DMS114 treated with DMSO at 0.1 percent for 48 hours (cell line): ENCODE results near the gene BTBD9.

Source experiments
- DNase-seq: peaks from one replicate; lab custom pipeline; 2025; ENCODE audit not compliant: unreplicated experiment; lab: John Stamatoyannopoulos, UW

The BTBD9 gene

DNA sequence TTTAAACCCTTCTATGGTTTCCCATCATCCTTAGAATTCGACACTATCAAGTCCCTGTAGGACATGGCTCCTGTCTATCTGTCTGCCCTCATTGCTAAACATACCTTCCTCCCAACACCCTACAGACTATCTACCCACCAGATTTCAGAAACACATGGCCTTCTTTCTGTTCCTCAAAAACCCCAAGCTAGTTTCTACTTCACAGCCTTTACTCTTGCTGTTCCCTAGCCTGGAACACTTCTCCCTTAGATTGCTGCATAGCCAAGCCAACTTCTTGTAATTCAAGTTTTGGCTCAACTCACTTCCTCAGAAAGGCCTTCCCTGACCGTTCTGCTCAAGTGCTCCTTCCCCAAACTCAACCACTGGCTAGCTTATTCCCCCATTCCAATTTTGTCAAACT, 156.2 kb downstream of the BTBD9 start:
- DNase-seq, result no peak

DNA sequence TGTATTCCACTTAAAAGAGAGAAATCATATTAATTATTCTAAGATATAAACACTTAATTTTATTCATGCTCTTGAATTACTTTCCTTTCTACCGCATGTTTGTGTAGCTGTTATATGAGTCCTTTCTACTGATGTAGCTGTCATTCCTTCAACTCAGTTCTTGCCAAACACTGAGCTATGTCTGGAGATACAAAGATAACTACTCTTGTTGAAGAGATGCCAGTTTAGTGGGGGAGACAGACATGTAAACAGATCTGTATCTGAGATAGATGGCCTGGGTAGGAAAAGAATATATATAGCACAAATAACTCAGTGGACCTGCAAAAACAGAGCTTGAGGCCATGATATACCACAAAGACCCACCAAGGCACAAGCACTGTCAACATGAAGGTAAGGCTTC, 157.3 kb downstream of the BTBD9 start:
- no peak for DNase-seq

DNA sequence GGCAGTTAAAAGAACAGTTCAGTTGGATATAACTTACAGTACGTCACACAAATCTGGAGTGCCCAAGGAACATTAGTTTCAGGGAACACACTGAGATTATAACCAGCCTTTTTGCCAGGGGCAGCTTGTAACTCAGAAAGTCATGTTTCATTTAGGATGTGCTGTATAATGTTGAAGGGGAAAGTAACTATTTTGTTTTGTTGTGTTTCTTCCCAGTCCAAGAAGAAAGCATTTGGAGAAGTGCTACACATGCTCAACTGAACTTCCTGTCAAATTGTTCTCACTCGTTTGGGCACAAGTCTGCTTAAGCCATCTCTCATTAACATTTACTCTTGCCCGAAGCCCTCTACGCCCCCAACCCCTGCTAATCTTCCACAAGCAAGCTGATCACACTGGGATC, 157.9 kb downstream of the BTBD9 start:
- DNase-seq, result no peak

DNA sequence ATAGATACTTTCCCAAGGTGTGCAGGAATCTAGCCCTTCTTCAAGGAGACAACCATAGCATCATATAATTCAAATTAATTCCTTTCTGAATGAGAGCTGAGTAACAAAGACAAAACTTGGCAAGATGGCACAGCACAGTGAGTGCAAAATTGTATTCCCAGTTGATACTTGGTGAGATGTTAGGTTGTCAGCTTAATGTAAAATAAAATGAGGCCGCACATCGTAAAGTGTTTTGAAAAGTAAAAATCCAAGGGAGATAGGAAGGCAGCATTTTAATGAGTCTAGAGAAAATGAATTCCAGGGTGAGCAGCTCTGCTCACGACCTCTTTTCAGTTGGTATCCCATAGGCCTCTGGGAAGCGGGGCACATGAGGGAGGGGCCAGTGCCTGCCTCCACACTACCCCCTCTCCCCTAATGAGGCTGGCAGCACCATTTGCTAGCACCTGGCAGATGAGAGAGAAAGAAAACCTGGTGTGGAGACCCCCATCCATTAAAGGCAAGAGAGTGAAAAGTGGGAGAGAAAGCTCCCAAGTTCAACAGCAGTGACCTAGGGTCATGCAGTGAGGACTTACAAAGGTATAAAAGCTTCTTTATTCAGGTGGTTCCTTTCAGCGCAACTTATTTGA, 158.4 kb downstream of the BTBD9 start:
- no peak for DNase-seq

DNA sequence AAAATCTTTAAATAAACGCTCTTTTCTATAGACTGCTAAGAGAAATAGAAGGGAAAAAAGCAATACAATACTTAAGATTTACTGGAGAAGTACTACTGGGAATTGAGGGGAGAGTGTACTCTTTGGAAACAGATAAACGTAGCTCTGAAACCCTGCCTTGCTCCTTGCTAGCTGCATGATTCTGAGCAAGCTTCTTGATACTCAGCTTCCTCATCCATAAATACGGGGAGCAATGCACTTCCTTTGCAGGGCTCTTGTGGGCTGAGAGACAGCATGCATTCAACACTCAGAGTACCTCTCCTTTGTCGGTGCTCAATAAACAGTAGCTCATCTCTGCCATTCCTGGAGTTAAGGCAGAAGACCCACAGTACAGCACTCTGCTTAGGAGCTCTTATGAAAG, 159.7 kb downstream of the BTBD9 start:
- DNase-seq, result no peak

DNA sequence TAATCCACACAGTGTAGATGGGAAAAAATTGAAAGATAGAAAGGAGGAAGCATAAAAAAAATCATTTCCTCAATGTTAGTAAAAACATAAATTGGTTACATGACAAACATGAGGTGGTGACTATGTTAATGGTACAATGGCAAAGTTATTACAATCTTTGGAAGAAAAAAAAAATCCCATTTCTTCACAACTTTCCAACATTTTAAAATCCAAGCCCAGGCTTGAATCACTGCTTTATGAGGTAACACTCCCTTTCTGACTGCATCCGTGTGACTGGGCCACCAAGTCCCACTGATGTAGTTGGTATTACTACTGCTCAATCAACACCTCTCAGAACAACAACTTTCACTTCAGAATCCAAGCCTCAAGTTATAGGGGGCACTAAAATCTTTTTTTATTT, 160.4 kb downstream of the BTBD9 start:
- DNase-seq, result no peak

DNA sequence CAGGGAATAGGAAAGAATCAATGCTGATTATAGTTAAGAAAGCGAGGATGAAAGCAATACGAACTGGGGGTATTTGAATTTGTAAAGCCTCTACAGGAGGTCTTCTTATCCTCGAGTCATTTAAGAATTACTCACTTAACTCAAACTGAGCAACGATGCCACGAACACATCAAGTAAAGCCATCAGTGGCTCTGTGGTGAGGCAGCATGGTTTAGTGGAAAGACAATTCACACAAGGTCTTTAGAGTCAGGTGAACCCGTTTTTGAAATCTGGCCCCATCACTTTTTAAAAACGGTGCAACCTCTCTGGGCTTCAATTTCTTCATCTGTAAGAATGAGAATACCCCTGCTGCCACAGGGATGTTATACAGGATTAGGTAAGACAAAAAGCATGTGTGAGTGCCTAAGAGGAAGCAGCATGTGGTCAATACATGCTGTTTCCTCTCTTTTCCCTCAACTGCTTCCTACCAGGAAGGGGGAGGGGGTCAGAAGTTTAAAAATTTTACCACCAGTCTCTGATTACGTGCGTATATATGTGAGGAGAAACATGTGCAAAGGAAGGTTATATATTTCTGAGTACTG, 162.0 kb downstream of the BTBD9 start:
- no peak for DNase-seq

DNA sequence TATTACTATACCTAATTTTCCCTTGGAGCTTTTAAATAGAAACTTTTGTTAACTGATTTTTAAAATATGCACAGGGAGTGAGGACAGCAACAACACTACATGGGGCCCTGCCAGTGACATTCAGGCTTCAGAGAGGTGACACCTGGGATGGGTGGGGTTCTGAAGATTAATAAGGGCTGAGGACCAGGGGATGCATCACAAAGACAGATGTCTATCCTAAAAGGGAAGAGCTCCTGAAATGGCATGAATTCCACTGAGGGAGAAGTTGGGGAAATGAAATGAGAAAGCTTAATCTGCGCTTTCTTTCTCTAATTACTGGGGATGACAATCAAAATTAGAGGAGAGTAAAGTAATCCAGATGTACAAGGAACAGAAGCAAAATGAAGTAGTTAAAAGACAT, 162.8 kb downstream of the BTBD9 start:
- no peak for DNase-seq

DNA sequence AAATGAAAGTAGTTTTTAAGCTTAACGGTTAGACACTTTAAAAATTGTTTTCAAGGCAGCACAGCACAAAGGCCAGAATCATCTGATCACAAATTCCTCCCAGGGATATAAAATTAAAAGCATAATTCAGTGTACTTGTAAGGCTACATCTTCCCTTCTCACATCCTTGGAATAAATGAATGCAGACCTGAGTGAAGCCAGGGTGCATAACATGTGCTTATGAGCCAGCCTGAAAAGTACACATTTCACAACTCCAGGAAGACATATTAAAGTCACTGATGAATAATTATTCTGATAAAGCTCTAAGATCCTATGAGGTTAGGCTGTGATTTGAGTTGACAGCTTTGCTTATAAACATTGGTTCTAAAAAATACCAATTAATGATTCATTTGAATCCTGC, 163.6 kb downstream of the BTBD9 start:
- no peak for DNase-seq

DNA sequence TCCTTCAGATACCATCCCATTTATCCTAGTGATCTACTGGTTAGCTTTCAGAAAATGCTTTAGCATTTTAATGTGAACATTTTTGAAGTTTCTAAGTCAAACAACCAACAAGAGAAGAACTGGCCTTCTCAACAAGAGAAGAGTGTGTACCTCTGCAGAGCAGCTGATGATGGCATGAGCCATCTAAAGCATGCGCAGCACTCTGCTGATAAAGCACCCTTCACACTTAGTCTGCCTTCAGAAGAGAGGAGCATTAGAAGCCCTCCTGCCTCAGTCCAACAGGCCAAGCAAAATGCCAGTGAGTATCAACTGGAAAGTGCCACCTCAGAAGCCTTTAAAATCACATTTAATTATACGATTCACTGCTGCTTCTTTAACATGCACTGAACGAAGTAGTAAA, 169.2 kb downstream of the BTBD9 start:
- no peak for DNase-seq

DNA sequence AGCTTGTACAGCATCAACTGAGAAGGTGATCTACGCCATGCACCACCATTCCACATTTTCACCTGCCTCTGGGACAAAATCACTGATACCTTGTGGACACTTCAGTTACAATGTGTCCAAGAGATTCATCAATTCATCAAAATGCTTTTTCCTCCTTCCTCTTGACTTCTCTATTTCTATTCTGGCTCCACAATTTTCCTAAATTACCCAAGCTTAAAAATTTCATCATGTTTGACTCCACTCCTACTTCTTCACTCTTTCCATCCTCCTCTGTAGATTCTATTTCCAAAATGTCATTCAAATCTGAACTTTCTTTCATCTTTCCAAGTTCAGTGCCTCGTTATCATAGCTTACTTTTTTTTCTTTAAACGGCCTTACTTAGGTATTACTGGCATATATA, 172.2 kb downstream of the BTBD9 start:
- DNase-seq, result no peak

DNA sequence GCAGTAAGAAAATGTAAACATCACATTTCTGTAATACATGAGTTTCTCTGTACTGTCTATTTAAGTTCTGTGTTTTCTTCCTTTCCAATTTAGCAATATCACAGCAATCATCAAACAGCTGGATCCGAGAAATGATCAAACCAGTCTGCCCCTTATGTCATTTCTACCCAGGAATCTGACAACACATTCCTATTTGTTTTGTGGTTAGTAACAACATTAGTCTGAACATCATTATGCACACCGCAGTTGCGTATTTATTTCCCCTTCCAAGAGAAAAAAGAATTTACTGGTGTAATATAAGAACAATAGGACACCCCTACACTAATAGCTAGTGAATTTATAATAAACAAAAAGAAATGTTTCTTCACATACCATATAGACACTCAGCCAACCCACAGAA, 179.5 kb downstream of the BTBD9 start:
- no peak for DNase-seq

DNA sequence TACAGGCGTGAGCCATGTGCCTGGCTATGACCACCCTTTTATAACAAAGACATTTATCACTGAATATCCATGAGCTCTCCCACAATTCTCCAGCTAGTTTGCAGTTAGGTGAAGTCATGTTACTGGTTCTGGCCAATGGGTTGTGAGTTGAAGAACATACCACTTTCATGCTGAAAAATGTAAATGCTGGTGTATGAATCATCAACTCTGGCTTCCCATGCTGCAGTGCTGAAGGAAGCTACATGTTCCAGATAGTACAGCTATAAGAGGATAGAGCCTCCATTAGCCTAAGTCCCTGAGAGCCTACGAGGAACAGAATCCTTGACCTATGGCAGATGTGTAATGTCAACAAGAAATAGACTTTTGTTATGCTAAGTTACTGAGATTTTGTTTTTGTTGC, 180.4 kb downstream of the BTBD9 start:
- DNase-seq, result no peak

DNA sequence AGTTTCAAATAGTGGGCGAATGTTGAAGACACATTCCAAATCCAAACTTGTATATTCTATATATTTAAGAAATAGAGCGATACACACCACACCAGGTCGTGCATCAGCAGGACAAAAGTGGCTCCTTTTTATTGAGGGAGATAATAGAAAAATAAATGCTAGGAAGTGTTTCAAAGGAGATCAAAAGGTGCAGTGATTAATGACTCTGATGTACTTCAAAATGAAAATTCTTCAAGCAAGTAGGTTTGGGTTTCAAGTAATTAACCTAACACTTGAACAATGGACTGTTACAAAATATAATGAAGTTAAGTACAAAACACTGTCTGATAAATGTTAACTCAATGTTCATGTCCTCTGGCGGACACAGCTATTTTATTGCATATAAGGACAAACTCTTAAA, 185.9 kb downstream of the BTBD9 start:
- no peak for DNase-seq

DNA sequence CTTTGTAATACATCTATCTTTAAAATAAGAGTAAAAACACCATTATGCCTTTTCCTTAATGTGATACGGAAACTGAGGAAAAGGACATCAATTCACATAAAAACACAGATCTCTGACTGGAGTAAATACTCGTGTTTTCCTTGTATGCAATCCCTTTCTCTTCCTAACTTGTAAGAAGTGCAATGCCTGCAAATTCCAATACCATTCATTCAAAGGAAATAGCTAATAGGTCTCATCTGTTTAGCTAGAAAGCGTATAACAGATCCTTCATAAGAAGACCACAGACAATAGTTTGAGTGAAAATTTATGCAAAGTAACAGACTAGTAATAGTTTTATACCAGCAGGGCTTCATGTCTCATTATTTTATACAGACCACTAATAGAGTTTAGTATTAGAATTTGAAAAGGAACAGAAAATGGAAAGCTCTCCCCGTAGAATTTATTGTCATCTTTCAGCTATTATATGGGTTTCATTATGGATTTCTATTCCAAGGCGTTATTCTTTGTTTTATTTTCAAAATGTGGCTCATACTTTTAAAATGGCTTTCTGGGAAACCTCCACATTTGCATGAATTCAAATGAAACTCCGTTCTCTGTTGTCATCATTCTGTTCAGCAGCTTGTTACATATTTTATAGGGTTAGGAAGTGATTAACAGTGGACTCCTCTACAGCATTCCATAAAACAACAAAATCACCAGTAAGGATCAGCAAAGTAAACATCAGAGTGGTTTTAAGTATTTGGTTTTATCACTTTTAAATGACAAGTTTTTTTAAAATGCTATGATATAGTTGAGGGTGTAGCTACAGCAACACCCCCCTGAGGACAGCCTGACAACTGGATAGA, 186.7 kb downstream of the BTBD9 start:
- no peak for DNase-seq

DNA sequence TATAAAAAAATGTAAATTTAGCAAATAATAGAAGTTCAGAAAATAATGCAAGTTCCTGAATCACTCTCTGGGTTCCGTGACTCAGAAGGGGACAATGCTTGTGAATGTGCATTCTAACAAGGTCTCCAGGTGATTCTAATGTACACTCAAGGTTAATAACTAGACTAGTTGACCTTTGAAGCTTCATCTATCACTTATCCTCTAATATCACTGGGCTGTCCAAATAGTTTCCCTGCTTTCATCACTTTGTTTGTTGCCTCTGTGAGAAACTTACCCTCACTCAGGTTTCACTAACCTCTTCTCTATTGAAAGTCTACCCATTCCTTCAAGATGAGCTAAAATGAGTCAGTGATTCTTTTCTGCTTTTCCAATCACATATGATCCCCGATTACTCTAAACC, 189.0 kb downstream of the BTBD9 start:
- DNase-seq, result no peak

DNA sequence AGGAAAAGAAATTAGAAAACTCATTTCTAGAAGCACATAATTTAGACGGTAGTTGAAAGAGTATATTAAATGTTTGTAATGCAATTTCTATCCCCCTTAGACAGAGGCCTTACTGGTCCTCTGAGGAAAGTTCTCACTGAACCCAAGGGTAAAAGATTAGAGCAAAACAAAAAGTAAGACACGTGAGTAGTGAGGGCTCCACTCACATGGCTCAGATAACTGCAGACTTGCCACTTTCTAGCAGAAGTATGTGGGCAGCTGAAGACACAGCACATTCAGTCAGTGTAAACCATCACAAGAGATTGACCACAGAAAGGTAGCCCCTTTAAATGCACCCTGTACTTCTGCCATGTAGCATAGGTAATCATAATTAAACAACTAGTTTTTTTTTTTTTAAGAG, 193.8 kb downstream of the BTBD9 start:
- no peak for DNase-seq

DNA sequence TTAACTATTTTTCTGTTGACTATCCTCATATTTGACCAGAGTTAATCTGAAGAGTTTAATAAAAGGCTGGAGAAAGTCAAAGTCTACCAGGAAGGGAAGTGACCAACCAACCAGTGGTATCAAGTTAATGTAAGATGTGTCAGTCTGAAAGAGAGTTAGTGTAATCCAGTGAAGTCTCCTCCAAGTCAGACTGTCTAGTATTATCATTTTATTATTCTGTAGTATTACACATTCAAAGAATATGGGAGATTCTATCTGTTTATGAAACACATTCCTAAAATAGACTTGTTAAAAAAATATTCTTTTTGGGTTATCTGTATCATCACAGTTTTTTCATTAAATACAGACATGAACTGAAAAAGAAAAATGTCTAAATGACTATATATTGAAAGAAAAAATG, 194.4 kb downstream of the BTBD9 start:
- DNase-seq, result no peak

DNA sequence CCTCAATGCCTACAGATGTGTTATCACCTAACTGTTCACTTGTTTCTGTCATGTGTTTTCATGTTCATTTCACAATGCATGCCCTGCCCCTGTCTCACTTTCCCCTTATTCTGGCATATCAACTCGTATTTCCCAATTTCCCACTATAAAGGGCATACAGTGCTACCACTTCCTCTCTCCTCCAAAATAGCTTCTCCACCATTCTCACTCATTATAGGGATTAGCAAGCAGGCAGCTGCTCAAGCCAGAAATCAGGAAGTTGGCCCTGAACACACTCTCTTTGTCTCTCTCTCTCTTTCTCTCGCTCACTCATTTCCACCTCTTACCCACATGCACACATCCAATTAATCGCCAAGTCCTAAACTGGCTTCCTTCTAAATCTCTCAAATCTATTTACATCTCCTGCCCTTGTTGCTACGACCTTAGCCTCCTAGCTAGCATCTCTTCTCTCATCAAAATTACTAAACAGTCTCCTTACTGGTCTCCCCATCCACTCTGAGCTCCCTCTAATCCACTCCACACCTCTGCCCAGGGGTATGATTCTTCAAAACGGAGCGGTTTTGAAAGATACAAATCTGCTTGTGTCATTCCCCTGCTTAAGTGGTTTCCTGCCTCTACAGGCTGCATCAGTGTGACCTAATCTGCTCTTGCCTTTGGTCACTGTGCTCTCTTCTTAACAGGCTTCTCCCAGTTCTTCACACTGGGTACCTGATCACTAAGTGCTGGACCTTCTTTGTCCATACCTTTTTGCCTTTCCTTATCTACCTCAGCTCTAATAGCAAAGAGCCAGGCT, 196.2 kb downstream of the BTBD9 start:
- no peak for DNase-seq

DNA sequence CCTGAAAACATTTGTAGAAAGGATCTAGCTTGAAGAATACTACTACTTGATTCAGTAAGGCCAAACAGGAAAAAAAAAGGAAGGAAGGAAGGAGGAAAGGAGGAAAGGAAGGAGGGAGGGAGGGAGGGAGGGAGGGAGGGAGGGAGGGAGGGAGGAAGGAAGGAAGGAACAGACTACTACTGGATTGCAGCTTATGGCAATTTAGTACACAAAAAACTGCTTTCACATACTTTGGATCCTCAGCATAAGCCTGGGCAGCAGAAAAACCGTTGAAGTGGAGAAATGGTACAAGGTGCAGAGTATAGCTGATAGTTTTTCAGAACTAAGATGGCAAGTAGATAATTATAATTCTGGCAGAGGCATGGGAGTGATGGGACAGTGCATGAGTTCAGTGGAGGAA, 201.6 kb downstream of the BTBD9 start:
- DNase-seq, result no peak

DNA sequence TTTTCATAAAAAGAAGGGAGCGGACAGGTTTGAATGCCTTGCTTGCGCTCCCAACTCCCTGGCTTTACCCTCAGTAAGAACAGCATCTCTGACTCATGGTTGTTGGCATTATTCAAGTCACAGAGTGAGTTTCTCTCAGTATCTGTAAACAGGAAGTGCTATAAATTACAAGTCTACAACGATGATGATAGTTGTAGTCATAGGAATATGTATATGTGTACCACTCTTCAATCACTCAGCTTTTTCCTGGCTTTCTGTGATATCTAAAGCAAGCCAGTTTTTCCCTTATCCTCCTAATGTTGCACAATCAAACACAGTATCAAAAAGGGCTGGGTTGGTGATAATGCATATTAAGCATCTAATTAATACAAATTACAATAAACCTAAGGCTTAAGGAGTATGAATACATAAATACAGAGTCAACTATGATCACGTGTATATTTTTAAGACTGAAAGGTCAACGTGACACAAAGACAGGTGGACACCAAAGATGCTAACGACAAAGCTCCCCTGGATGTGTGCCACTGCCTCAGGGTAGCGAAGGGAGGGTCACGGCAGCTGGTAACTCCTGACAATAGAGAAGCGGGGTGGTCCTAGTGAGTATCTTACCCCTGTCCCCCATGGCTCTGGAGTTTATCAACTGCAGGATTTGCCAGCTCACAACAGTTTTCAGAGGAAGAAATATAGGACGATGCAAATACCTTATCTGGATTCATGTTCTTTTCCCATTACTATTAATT, 202.8 kb downstream of the BTBD9 start:
- DNase-seq, result no peak
